ENCODE results near the gene LRRC45. TPM values are rescaled to one million over a fixed set of nuclear protein-coding genes. Genes with fewer than 3 reads are reported as not detected.

Gene LRRC45
- total and polyA plus RNA-seq, 9 donors, result 0.67 to 16.4 (median 7.1) TPM

GRCh38 chr17:82008941-82009405, 14.1 kb upstream of the LRRC45 start:
- no peaks in the 10 kb centered on the region for H3K9me3 ChIP-seq
- intact Hi-C loops (cut with DNase I), result no loop called here
- DNase-seq, result no peak
- TF ChIP-seq EP300 (IDR thresholded peaks at IDR 0.05) (no peak), POLR2A (IDR thresholded peaks at IDR 0.05) (no peak), CTCF (IDR thresholded peaks at IDR 0.05) (no peak)
- H3K4me1 ChIP-seq (ENCODE audit: insufficient read depth), result peaks cover 1% of the 10 kb centered on the region
- no peaks in the 10 kb centered on the region for H3K36me3 ChIP-seq
- no peak overlapping the region for H3K4me3 ChIP-seq
- H3K27me3 ChIP-seq, result no peaks in the 10 kb centered on the region
- whole genome bisulfite sequencing, 3 donors, result 90 to 96% (median 91%) methylated on average over 27 to 28 of the region's 28 CpGs
- H3K27ac ChIP-seq, result no peak overlapping the region

- intact Hi-C loops (cut with DNase I), result no loop called here
- H3K9me3 ChIP-seq, result no peaks in the 10 kb centered on the region
- no peak for DNase-seq
- TF ChIP-seq EP300 (IDR thresholded peaks at IDR 0.05), result no peak
- no peak overlapping the region for H3K4me3 ChIP-seq
- H3K27ac ChIP-seq, result no peak overlapping the region
- H3K27me3 ChIP-seq, result no peaks in the 10 kb centered on the region
- H3K36me3 ChIP-seq, result no peaks in the 10 kb centered on the region
- no peaks in the 10 kb centered on the region for H3K4me1 ChIP-seq (ENCODE audit: insufficient read depth)
- 88 to 91% (median 91%) methylated on average over 15 of the region's 15 CpGs for WGBS, 3 donors
Observed at GRCh38 chr17:82009413-82009812, 13.7 kb upstream of the LRRC45 start.

- intact Hi-C loops (cut with DNase I), result no loop called here
- no peak for TF ChIP-seq CTCF (IDR thresholded peaks at IDR 0.05)
- TF ChIP-seq POLR2A (IDR thresholded peaks at IDR 0.05), result no peak
- TF ChIP-seq EP300 (IDR thresholded peaks at IDR 0.05), result no peak
- no peak overlapping the region for H3K27ac ChIP-seq
Observed at GRCh38 chr17:82010575-82011525, 12.3 kb upstream of the LRRC45 start.

GRCh38 chr17:82011617-82012187, 11.4 kb upstream of the LRRC45 start:
- intact Hi-C loops (cut with DNase I), result no loop called here
- WGBS, 3 donors, result 94 to 96% (median 94%) methylated on average over 19 of the region's 19 CpGs
- DNase-seq, result no peak
- Histone ChIP-seq H3K36me3 (no peaks in the 10 kb centered on the region), H3K27me3 (no peaks in the 10 kb centered on the region), H3K27ac (no peak overlapping the region), H3K9me3 (no peaks in the 10 kb centered on the region), H3K4me1 (ENCODE audit: insufficient read depth) (no peaks in the 10 kb centered on the region), H3K4me3 (no peak overlapping the region)
- TF ChIP-seq EP300 (IDR thresholded peaks at IDR 0.05) (no peak), CTCF (IDR thresholded peaks at IDR 0.05) (no peak), POLR2A (IDR thresholded peaks at IDR 0.05) (no peak)

More at GRCh38 chr17:82010575-82011525, 12.3 kb upstream of the LRRC45 start:
- H3K4me3 ChIP-seq, result no peak overlapping the region
- no peaks in the 10 kb centered on the region for H3K36me3 ChIP-seq
- no peaks in the 10 kb centered on the region for H3K4me1 ChIP-seq (ENCODE audit: insufficient read depth)
- no peaks in the 10 kb centered on the region for H3K9me3 ChIP-seq
- no peaks in the 10 kb centered on the region for H3K27me3 ChIP-seq
- 90 to 91% (median 91%) methylated on average over 32 to 39 of the region's 39 CpGs for WGBS, 3 donors
- DNase-seq, result no peak

- DNase-seq, result no peak
- WGBS, 3 donors, result 82 to 91% (median 83%) methylated on average over 20 of the region's 20 CpGs
- Histone ChIP-seq H3K9me3 (no peaks in the 10 kb centered on the region), H3K4me1 (ENCODE audit: insufficient read depth) (no peaks in the 10 kb centered on the region), H3K27me3 (no peaks in the 10 kb centered on the region), H3K36me3 (no peaks in the 10 kb centered on the region), H3K27ac (no peak overlapping the region), H3K4me3 (no peak overlapping the region)
- intact Hi-C loops (cut with DNase I), result no loop called here
- TF ChIP-seq CTCF (IDR thresholded peaks at IDR 0.05) (no peak), EP300 (IDR thresholded peaks at IDR 0.05) (no peak), POLR2A (IDR thresholded peaks at IDR 0.05) (no peak)
Observed at GRCh38 chr17:82012261-82012639, 10.9 kb upstream of the LRRC45 start.
